AG09309 (cell line): ENCODE results near the gene OR10G3.

ENCODE experiments used
- DNase-seq: peaks from one replicate; pipeline ENCODE4 v3.0.0-alpha.2; 2010; ENCODE audit warnings: low read depth
- H3K4me3 ChIP-seq: 2 replicates; pipeline ENCODE4 v1.5.1; 2011; ENCODE audit warnings: mild to moderate bottlenecking, low read depth, low read length, moderate library complexity; ENCODE audit not compliant: control insufficient read depth
- TF ChIP-seq, protein P1 (sequence below): IDR thresholded peaks from 2 replicates; pipeline ENCODE4 v1.5.1; 2011; ENCODE audit warnings: mild to moderate bottlenecking, low read depth, low read length, inconsistent platforms; ENCODE audit not compliant: insufficient read depth, control insufficient read depth; ENCODE audit errors: missing control alignments

The OR10G3 gene

DNA sequence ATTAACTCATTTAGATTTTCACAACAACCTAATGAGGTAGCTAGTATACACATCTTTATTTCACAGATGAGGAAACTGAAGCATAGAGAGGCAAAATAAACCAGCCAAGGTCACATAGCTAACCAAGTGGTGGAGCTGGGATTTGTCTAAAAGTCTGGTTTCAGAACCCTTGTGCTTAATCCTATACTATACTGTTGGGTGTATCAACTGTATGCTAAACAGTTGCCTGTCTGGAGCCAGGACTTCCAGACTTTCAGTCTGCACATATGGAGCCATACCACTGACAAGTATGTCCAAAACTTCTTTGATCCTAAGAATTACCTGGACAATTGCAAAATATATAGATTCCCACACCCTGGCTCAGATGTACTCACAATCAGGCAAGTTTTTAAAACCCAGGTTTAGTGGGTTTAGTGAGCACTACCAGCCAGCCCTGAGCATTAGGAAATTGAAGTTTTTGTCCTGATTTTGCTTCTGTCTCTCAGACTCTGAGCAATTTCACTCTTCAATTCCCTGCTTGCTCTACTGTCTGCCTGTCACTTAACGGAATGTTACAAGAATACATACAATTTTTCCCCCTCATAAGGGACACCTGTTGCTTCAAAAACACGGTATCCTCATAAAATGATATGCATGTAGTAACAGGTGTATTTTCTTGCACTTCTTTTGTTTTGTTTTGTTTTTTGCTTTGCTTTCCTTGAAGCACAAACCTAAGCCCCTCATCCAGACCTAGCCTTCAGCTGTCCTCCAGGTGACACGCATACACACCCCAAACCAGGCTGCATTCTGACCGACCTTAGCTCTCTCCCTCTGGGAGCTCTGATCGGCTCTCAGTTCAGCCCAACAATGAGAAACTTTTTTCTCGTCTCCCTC is 44.1 kb downstream of the OR10G3 start:
- no peak for DNase-seq
- TF ChIP-seq, protein P1, sequence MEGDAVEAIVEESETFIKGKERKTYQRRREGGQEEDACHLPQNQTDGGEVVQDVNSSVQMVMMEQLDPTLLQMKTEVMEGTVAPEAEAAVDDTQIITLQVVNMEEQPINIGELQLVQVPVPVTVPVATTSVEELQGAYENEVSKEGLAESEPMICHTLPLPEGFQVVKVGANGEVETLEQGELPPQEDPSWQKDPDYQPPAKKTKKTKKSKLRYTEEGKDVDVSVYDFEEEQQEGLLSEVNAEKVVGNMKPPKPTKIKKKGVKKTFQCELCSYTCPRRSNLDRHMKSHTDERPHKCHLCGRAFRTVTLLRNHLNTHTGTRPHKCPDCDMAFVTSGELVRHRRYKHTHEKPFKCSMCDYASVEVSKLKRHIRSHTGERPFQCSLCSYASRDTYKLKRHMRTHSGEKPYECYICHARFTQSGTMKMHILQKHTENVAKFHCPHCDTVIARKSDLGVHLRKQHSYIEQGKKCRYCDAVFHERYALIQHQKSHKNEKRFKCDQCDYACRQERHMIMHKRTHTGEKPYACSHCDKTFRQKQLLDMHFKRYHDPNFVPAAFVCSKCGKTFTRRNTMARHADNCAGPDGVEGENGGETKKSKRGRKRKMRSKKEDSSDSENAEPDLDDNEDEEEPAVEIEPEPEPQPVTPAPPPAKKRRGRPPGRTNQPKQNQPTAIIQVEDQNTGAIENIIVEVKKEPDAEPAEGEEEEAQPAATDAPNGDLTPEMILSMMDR, result no peak
- no peak overlapping the region for H3K4me3 ChIP-seq

DNA sequence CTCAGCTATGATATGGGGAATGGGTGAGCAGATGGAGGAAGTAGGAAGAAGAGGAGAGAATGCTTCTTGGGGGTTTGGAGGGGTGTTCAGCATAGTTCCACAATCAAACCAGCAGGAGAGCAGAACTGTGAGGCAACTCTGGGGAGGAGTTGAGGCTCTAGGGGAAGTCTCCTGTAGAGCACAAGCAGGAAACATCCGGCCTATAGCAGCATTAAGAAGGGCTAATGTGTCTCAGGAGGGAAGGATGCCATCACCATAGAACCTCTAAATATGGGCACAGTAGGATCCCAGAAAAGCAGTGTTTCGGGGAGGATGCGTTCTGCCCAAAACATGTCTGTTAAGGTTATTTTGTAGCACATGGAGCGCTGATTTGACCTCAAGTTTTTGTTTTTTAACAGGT is 45.3 kb downstream of the OR10G3 start:
- TF ChIP-seq, protein P1, result no peak
- DNase-seq, result no peak
- no peak overlapping the region for H3K4me3 ChIP-seq

- no peak for DNase-seq
- no peak overlapping the region for H3K4me3 ChIP-seq
- TF ChIP-seq, protein P1, result no peak
Observed at GRCh38 chr14:21533294-21533693, 46.6 kb downstream of the OR10G3 start.

DNA sequence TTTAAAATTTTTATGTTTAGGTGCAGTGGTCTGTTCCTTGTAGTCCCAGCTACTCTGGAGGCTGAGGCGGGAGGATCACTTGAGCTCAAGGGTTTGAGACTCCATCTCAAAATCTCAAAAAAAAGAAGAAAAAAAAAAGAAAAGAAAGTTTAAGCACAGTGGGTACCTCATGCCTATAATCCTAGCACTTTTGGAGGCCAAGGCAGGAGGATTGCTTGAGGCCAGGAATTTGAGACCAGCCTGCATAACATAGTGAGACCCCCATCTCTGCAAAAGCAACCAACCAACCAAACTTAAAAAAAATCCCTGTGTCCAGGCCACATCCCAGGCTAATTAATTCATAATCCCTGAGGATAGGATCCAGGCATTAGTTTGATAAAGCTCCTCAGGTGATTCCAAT is 50.4 kb downstream of the OR10G3 start:
- TF ChIP-seq, protein P1, result no peak
- H3K4me3 ChIP-seq, result no peak overlapping the region
- no peak for DNase-seq

- no peak overlapping the region for H3K4me3 ChIP-seq
- TF ChIP-seq, protein P1, result no peak
- no peak for DNase-seq
Observed at GRCh38 chr14:21528381-21529348, 51.2 kb downstream of the OR10G3 start.

DNA sequence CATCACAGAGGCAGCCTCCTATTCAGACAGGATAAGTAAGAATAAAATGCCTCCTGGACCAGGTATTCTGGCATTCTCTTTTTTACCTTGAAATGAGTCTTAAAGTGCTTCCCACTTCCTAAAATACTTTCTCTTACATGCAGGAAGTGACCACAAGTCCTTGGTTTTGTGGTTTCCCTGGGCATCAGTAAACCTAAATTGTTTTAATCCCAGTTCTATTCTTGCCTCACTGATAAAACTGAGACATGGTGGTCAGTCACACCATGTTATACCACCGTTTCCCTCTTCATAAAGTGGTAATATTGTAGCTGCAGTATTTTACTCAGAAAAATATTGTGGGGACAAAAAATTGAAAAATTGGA is 52.6 kb downstream of the OR10G3 start:
- DNase-seq, result no peak
- TF ChIP-seq, protein P1, result no peak
- no peak overlapping the region for H3K4me3 ChIP-seq
